ENCODE measurements around the gene PRR20A. TPM values are rescaled to one million over a fixed set of nuclear protein-coding genes. Genes with fewer than 3 reads are reported as not detected.
"Not testable (repeated sequence)": the region's sequence is repeated elsewhere in the genome, so short reads cannot be mapped to it uniquely, and the experiment has no call there.

The PRR20A gene
- total RNA-seq: not detected

DNA sequence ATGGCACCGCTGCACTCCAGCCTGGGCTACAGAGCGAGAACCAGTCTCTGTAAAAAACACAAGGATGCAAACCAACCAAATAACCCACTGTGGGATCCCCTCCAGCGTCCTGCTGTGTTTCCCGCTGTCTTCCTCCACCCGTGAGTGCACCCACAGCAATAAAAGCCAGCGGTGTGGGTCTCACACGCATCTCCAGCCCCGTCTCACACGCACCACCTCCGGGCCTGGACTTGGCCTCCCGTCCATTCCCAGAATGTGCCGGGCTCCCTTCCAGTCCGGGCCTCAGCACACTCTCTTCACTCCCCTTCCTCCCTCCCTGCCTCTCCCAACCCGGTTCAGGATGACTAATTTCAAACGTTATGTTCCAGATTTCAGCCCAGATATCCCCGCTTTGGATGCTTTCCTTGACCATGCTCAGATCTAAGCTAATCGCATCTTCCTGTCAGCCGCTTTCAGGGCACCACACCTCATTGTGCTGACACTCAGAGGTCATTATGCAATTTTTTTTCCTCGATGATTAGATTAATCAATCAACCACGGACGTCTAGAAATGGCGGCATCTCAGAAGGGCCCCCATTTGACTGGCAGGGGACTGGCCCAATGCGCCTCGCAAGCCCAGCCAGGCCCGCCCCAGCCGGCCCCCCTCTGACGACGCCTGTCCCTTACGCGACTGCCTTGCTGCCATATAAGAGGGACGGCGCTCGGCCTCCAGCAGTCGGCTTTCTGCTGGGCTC, at the start of gene PRR20A:
PRR20A (plus strand) TSS at position 684 of the 734 bp plus-strand sequence. CDS start 387 bp downstream, outside the sequence.
- not testable (repeated sequence) for ATAC-seq

DNA sequence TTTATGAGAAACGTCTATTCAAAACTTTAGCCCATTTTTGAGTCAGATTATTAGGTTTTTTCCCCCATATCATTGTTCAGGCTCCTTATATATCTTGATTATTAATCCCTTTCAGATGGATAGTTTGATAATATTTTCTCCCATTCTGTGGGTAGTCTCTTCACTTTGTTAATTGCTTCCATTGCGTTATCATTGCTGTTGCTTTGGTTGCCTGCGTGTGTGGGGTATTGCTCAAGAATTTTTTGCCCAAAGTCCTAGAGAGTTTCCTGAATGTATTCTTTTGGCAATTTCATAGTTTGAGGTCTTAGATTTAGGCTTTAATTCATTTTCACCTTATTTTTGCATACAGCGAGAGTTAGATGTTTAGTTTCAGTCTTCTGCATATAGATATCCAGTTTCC, 25.8 kb upstream of the PRR20A start:
- no peak for ATAC-seq

- no peak for ATAC-seq
Observed at GRCh38 chr13:57123681-57124080, 17.0 kb upstream of the PRR20A start.

DNA sequence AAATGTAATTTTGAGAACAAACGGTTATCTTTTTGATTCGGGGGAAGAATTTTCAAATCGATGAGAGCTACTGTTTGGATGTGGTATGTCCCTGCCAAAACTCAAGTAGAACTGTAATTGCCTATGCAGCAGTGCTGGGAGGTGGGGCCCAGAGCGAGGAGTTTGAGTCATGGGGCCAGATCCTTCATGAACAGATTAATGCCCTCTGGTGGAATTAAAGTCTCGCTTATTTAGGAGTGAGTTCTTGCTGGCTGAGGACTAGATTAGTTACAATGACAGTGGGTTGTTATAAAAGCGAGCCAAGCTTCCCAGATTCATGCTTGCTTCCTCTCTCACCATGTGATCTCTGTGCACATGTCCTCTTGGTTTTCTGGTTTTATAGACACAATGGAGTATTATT, 11.8 kb upstream of the PRR20A start:
- no peak for ATAC-seq

DNA sequence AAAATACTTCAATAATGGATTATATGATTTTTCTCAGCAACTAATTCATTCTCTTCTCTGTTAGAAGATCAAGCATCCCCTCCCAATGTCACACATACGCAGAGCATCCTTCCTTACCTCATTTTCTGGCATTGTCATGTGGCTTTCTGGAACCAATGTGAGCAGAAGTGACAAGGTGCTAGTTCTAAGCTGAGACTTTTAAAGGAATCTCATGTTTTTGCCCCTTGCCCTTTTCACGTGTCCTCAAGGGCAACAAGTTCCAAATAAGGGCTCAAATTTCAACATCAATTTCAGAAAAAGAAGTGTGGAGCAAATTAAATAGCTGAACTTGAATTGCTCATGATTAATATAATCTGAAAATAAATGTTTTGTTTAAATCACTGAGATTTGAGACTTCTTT, 4.6 kb upstream of the PRR20A start:
- ATAC-seq: no peak

GRCh38 chr13:57137585-57137984, 3.1 kb upstream of the PRR20A start:
- no peak for ATAC-seq

DNA sequence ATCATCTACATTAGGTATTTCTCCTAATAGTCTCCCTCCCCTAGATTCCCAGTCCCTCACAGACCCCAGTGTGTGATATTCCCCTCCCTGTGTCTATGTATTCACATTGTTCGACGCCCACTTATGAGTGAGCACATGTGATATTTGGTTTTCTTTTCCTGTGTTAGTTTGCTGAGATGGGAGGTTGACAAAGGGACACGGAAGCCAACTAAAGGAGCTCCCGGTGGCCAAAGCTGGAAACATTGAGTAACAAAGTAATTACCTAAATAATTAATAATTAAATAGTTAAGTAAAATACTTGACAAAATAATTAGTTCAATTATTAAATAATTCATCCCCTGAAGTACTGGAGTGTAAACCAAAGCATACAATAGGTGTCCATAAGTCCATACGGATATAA, 1.7 kb upstream of the PRR20A start:
- ATAC-seq: no peak

DNA sequence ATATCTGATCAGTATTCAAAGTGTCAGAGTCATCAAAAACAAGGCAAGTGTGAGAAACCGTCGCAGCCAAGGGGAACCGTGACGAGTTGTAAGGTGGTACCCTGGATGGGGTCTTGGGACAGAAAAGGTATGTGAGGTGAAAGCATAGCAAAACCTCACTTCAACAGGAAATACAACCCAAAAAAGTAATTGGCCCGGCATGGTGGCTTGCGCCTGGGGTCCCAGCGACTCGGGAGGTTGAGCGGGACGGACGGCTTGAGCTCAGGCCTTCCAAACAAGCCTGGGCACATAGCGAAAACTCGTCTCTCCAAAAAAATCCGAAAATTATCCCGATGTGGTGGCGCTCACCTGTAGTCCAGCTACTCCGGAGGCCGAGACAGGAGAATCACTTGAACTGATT, 937 bp upstream of the PRR20A start:
- ATAC-seq: not testable (repeated sequence)

GRCh38 chr13:57147188-57147587, 6.5 kb downstream of the PRR20A start, which contains the start of gene PRR20B:
PRR20B (plus strand) TSS chr13:57147488; CDS start chr13:57147875, 387 bp downstream.
- ATAC-seq: not testable (repeated sequence)

DNA sequence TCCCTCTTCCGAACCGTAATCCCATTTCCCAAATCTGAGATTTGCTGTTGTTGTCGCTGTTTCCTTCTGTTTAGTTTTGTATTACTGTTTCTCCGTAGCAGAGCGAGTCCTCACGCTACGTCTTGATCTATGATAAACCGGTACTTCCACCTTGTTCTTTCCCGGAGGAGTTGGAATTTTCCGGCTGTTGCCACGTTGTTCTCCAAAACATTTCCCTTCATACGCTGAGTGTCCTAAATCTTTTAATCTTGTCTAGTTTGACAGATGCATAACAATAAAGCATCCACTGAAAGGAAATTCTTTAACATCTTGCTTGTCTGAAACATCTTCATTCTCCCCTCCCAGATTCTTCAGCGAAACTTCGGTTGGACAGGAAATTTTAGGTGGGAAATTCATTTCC, 7.4 kb downstream of the PRR20A start:
- ATAC-seq: not testable (repeated sequence)

GRCh38 chr13:57153761-57154160, 13.0 kb downstream of the PRR20A start, which contains the start of gene PRR20C:
PRR20C (plus strand) TSS chr13:57154061; CDS start chr13:57154448, 387 bp downstream.
- ATAC-seq: not testable (repeated sequence)

GRCh38 chr13:57160332-57160731, 19.6 kb downstream of the PRR20A start, which contains the start of gene PRR20D:
PRR20D (plus strand) TSS chr13:57160632; CDS start chr13:57161019, 387 bp downstream.
- not testable (repeated sequence) for ATAC-seq

DNA sequence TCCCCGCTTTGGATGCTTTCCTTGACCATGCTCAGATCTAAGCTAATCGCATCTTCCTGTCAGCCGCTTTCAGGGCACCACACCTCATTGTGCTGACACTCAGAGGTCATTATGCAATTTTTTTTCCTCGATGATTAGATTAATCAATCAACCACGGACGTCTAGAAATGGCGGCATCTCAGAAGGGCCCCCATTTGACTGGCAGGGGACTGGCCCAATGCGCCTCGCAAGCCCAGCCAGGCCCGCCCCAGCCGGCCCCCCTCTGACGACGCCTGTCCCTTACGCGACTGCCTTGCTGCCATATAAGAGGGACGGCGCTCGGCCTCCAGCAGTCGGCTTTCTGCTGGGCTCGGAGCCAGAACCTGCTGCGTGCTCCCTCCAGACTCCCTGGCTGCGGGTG, 26.2 kb downstream of the PRR20A start, which contains the start of gene PRR20E:
PRR20E (plus strand) TSS at position 301 of the 400 bp plus-strand sequence. CDS start 387 bp downstream, outside the sequence.
- not testable (repeated sequence) for ATAC-seq

GRCh38 chr13:57191667-57192066, 50.9 kb downstream of the PRR20A start:
- no peak for ATAC-seq

Other genes with a start within 250 kb of the PRR20A start
- not detected for gene PRR20B, start 6.6 kb downstream of the PRR20A start, total RNA-seq
- gene PRR20C, start 13.1 kb downstream of the PRR20A start, total RNA-seq: not detected
- gene PRR20D, start 19.7 kb downstream of the PRR20A start, total RNA-seq: not detected
- gene PRR20E, start 26.3 kb downstream of the PRR20A start, total RNA-seq: not detected